ENCODE data around the gene METAP1D.

DNA sequence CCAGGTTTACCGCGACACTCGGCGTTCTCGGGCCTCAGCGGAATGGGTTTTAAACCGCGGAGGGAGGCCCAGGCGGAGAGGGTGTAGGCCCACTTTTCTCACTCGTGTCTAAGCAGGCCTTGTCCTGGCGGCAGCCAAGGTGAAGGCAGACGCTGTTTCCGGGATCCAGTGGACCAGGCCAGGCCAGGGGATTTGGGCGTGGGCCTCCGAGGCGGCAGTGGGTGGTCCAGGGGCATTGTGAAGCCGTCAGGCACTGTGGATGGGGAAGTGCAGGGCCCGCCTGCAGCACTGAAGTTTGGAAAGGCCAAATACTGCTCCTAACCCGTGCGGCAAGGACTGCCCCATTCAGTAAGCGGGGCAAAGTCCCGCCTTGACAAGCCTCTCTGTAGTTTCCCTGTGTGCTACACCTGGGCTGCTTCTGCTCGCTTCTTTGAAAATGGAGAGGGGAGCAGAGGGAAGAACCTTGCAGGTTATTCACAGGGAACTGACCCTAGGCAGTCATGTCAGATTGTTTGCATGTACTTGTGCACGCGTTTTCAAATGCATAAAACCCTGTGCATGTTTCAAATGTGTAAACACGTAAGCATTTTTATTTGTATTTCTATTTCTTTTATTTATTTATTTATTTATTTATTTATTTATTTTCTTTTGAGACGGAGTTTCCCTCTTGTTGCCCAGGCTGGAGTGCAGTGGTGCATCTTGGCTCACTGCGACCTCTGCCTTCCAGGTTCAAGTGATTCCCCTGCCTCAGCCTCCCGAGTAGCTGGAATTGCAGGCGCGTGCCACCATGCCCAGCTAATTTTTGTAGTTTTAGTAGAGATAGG, 110.4 kb downstream of the METAP1D start:
- TF ChIP-seq, protein P1, sequence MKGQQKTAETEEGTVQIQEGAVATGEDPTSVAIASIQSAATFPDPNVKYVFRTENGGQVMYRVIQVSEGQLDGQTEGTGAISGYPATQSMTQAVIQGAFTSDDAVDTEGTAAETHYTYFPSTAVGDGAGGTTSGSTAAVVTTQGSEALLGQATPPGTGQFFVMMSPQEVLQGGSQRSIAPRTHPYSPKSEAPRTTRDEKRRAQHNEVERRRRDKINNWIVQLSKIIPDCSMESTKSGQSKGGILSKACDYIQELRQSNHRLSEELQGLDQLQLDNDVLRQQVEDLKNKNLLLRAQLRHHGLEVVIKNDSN (IDR thresholded peaks at IDR 0.05): no peak
- no peak for TF ChIP-seq EP300 (IDR thresholded peaks at IDR 0.05; ENCODE audit: borderline replicate concordance)
- TF ChIP-seq, protein P2, sequence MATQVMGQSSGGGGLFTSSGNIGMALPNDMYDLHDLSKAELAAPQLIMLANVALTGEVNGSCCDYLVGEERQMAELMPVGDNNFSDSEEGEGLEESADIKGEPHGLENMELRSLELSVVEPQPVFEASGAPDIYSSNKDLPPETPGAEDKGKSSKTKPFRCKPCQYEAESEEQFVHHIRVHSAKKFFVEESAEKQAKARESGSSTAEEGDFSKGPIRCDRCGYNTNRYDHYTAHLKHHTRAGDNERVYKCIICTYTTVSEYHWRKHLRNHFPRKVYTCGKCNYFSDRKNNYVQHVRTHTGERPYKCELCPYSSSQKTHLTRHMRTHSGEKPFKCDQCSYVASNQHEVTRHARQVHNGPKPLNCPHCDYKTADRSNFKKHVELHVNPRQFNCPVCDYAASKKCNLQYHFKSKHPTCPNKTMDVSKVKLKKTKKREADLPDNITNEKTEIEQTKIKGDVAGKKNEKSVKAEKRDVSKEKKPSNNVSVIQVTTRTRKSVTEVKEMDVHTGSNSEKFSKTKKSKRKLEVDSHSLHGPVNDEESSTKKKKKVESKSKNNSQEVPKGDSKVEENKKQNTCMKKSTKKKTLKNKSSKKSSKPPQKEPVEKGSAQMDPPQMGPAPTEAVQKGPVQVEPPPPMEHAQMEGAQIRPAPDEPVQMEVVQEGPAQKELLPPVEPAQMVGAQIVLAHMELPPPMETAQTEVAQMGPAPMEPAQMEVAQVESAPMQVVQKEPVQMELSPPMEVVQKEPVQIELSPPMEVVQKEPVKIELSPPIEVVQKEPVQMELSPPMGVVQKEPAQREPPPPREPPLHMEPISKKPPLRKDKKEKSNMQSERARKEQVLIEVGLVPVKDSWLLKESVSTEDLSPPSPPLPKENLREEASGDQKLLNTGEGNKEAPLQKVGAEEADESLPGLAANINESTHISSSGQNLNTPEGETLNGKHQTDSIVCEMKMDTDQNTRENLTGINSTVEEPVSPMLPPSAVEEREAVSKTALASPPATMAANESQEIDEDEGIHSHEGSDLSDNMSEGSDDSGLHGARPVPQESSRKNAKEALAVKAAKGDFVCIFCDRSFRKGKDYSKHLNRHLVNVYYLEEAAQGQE (IDR thresholded peaks at IDR 0.05; ENCODE audit: low read depth): no peak
- no peak for TF ChIP-seq RAD21 (IDR thresholded peaks at IDR 0.05; ENCODE audit: low read depth)
- TF ChIP-seq, protein P3, sequence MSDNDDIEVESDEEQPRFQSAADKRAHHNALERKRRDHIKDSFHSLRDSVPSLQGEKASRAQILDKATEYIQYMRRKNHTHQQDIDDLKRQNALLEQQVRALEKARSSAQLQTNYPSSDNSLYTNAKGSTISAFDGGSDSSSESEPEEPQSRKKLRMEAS (IDR thresholded peaks at IDR 0.05): no peak
- TF ChIP-seq EGR1 (IDR thresholded peaks at IDR 0.05): no peak
